ENCODE measurements around the gene SMYD5.

DNA sequence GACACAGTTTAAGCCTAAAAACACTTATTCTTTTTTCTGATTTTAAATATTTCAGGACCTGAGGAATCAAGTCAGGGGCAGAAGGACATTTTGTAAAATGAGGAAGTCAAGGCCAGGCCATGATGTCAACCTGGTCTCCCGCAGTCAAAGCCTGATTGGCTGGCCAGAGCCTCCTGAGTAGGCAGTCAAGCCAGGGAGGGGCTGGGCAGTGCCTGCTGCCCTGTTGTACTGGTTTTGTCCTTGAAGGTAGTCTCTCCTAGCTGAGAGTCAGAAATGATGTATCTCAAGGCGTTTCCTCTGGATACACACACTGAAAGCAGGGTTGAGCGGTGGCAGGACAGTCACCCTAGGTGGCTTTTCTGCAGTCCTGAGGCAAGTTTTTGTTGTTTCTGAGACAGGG is 39.9 kb downstream of the SMYD5 start:
- TF ChIP-seq, protein P1, sequence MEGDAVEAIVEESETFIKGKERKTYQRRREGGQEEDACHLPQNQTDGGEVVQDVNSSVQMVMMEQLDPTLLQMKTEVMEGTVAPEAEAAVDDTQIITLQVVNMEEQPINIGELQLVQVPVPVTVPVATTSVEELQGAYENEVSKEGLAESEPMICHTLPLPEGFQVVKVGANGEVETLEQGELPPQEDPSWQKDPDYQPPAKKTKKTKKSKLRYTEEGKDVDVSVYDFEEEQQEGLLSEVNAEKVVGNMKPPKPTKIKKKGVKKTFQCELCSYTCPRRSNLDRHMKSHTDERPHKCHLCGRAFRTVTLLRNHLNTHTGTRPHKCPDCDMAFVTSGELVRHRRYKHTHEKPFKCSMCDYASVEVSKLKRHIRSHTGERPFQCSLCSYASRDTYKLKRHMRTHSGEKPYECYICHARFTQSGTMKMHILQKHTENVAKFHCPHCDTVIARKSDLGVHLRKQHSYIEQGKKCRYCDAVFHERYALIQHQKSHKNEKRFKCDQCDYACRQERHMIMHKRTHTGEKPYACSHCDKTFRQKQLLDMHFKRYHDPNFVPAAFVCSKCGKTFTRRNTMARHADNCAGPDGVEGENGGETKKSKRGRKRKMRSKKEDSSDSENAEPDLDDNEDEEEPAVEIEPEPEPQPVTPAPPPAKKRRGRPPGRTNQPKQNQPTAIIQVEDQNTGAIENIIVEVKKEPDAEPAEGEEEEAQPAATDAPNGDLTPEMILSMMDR (IDR thresholded peaks at IDR 0.05): no peak
- TF ChIP-seq POLR2A (IDR thresholded peaks at IDR 0.05) (no peak), EP300 (IDR thresholded peaks at IDR 0.05) (no peak)
